Raji (cell line): ENCODE measurements around the gene AKAP5.

Source experiments
- POLR2A ChIP-seq: IDR thresholded peaks from 2 replicates; pipeline ENCODE4 v1.6.1; 2011; ENCODE audit warnings: low read depth, low read length, control low read depth; ENCODE audit not compliant: insufficient read depth

AKAP5 gene

DNA sequence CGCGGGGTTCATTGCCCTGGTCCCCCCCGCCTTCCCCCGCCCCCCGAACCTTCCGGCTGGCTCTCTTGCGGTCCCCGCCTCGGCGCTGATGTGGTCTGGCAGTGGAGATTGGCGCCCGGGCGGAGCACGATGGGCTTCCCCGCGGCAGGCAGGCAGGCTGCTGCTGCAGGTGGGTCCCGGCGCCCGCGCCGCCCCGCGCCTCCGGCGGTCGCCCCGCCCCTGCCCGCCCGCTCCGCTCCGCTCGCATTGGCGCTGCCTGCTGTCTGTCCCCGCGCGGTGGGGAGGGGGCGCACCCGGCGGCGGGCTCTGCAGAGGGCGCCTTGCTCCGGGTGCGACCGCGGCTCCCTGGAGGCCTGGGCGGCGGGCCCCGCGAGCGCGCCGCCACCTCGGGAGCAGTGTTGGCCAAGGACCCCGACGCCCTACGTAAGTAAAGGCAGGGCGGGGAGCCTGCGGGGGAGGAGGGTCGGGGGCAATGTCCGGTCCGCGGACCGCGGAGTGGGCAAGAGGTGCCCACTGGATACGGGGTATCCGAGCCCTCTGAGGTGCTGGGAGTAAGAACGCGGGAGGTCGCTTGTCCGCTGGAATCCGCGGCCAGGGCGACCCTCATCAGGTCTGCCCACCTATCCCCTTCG lies at the start of gene AKAP5:
Gene AKAP5 (plus strand): TSS at position 309 of the 632 bp plus-strand sequence. CDS start 2,896 bp downstream, outside the sequence.
- no peak for TF ChIP-seq POLR2A

DNA sequence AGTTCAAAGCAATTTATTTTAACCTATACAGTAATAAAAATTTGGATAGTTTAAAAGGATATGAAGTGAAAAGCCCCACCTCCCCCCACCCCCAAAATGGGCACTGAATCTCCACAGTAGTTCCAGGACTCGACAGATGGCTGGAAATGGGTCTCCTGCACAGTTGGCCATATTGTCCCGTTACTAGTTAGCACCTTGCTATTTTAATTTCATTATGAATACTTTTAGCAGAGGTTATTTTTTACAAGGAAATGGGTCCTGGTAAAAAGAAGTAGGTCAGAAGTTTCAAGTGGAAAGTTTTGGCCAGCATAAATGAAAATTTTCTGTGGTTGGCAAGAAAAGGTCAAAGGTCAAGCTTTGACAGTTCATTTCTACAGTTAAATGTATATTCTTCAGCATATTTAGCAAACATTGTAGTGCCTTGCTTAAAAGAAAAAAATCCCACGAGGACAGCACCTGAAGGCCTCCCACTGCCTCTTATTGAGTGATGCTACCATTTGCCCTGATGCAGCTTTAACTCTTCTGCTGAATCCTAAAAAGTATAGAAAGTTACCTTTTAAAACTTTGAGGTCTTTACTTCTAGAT lies 48.9 kb upstream of the AKAP5 start:
- TF ChIP-seq POLR2A = no peak

GRCh38 chr14:64417055-64417770 lies 48.1 kb upstream of the AKAP5 start:
- no peak for TF ChIP-seq POLR2A

DNA sequence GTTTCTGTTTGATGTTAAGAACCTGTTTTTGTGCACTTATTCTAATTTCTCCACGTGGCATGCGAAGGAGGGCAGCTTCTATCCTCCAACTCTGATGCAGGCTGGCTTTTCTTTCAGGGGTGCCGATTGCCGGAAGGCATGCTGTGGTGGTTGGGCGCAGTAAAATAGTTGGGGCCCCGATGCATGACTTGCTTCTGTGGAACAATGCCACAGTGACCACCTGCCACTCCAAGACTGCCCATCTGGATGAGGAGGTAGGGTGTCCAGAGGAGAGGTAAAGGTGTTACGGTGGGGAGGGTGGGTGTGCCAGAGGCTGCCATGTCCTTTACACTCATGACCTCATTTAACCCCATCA lies 47.6 kb upstream of the AKAP5 start:
- no peak for TF ChIP-seq POLR2A

- no peak for TF ChIP-seq POLR2A
These were observed 46.3 kb upstream of the AKAP5 start for GRCh38 chr14:64419003-64419402.

GRCh38 chr14:64421166-64421565 lies 44.1 kb upstream of the AKAP5 start:
- TF ChIP-seq POLR2A = no peak

GRCh38 chr14:64422005-64422404 lies 43.3 kb upstream of the AKAP5 start:
- TF ChIP-seq POLR2A = no peak

DNA sequence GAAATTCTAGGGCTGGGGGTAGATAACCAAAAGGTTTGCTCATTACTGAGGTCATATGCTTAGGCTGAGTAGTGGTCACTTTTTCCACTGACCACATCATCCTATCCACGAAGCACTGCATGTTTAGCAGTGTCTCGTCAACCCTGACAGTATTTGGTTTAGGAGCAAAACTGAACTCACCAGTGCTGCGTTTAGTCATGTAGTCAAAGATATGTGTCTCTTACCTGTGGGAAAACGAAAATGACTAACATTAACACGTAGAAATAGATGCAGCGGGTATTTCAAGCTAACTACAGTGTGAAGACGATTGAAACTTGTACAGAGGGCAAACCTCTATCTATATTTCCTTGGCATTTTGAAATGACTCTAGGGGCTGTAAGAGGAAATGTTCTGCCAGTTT lies 42.5 kb upstream of the AKAP5 start:
- no peak for TF ChIP-seq POLR2A

GRCh38 chr14:64423987-64424386 lies 41.3 kb upstream of the AKAP5 start:
- no peak for TF ChIP-seq POLR2A

- no peak for TF ChIP-seq POLR2A
These were observed 30.8 kb upstream of the AKAP5 start for GRCh38 chr14:64434528-64434927.

- no peak for TF ChIP-seq POLR2A
These were observed 27.0 kb upstream of the AKAP5 start for GRCh38 chr14:64438181-64438841.

- TF ChIP-seq POLR2A = no peak
These were observed 26.2 kb upstream of the AKAP5 start for GRCh38 chr14:64439141-64439540.

DNA sequence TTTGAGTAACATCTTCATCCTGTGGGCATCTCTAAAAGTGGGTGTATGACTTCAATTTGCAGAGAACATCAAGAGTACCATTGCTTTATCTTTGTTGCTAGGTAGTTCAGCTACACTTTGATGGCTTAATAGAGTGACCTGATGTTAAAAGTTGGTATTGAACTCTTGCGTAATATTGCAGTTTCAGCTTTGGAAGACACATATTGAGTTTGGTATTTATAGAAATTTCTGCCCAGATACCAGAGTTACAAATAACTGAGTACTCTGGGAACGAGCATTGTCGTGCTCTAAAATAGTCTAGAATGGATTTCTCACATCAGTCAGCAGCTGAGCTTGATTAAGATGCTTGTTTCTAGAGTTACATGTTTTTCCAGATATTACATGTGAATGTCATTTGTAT lies 24.8 kb upstream of the AKAP5 start:
- TF ChIP-seq POLR2A = no peak

- no peak for TF ChIP-seq POLR2A
These were observed 22.9 kb upstream of the AKAP5 start for GRCh38 chr14:64442300-64442988.

DNA sequence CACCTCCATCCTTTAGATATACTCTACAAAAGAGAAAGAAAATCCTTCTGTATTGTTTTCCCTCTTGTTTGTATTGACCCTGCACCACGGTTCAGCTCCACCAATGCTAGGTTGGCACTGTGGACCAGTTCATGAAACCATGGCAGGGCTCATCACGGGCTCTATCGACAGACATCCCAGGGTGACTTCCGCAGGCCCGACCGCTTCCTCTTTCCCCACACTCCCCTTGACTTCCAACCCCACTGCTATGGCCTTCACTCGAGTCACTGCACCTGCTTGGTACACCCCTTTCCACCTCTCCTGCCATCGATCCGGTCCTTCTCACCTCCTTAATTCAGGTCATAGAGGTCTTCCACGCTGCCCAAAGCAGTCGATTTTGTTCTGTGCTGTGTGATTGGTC lies 21.2 kb upstream of the AKAP5 start:
- TF ChIP-seq POLR2A = no peak
